HG03469 (cell line): ENCODE data around the gene UNG.

Experiments
- ATAC-seq: cut with Tn5 transposase; IDR thresholded peaks from one replicate; pipeline ENCODE4 v1.9.1; 2021; ENCODE audit warnings: mild to moderate bottlenecking, moderate library complexity, moderate number of reproducible peaks; ENCODE audit not compliant: unreplicated experiment

Gene UNG

DNA sequence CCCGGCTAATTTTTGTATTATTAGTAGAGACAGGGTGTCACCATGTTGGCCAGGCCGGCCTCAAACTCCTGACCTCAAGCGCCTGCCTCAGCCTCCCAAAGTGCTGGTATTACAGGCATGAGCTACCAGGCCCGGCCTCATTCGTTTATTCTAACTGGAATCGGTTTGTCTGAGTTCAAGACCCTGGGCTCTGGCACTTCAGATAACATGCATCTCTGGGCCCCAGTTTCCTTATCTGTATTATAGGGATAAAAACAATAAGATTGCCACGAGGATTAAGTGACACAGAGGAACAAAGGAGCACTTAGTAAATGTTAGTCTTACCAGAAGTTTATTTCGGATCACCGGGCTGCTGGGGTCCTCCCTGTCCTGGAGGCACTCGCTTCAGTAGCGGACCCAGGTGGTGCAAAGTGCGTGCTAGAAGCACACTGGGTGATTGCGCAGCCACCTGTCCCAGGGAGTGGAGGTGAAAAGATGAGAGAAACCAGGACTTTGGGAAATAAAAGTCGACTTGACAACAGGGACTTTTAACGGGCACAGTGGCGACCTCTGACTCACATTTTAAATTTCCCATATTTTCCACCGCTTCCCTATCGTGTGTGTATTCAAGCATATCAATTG is 56.5 kb downstream of the UNG start:
- no peak for ATAC-seq

DNA sequence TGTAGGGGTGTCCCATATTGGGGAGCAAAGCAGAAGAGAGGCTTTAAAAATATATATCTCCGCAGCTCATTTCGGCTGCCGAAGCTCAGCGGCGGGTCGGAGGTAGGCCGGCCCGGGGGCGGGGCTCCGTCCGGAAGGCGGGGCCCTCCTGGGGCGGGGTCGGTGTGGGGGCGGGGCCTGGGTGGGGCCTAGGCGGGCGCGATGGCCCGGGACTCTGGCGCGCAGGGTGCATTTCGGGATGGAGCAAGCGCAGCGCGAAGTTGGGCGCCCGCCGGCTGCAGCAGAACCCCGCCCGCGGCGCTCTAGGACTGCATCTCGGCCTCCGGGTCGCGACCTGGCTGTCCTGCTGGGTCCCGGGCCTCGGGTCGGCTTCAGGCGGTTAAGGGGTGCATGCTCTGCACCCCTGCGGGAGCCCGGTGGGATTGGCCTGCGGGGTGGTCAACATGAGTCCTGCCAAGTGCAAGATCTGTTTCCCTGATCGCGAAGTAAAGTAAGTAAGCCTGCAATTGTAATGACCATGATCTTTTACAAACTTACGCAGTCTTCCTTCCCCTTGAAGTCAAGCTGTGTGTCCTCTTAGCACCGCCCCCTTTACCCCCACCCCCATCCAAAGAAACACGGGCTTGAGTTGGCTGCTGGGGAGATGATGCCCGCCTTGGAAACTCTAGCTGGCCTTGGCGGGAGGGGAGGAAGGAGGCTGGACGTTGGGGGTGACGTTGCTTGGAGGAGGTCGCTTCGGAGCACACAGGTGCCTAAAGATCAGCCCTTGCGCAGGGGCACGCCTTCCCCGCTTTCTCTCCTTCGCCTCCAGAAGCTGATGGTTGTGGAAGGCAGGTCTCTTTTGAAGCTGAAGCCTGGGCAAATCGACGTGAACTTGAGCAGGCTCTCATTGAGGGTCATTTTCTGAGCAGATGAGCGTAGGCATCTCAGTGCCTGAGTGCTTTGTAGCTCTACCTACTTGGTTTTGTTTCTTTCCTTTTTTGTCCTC is 57.3 kb downstream of the UNG start:
- ATAC-seq: no peak

DNA sequence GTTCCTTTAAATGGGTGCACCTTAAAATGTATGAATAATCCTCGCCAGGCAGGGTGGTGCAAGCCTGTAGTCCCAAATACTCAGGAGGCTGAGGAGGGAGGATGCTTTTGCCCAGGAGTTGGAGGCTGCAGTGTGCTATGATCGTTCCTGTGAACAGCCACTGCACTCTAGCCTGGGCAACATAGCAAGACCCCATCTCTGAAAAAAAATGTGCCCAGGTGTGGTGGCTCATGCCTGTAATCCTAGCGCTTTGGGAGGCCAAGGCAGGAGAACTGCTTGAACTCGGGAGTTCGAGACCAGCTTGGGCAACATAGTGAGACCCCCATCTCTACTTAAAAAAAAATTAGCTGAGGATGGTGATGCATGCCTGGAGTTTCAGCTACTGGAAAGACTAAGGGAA is 58.6 kb downstream of the UNG start:
- no peak for ATAC-seq

DNA sequence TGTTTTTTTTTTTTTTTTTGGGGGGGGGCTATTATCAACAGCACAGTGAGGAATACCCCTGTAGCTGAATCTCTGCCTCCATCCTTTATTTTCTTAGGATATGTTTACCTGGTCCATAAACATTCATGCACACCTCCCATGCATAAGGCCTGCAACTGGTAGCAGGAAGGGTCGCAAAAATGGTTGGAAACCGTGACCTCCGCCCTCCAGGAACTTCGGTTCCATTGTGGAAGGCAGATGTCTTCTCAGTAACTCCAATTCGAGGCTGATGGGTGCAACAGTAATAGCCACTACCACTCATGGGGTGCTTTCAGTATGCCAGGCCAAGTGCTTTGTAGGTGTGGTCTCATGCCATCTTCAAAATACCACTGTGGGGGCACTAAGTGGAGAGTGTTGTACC is 59.2 kb downstream of the UNG start:
- ATAC-seq: no peak

DNA sequence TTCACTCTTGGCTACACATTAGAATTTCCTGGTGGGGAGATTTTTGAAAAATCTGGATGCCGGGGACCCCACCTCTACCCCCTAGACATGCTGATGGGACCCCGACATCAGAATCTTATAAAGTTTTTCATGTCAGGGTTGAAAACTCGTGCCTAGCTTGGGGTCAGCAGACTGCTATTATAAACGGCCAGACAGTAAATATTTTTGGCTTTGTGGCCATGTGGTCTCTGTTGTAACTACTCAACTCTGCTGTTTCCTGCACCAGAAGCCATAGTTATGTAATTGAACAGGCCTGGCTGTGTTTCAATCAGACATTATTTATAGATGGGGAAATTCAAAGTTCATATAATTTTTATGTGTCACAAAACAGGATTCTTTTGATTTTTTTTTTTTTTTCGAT is 60.6 kb downstream of the UNG start:
- no peak for ATAC-seq

DNA sequence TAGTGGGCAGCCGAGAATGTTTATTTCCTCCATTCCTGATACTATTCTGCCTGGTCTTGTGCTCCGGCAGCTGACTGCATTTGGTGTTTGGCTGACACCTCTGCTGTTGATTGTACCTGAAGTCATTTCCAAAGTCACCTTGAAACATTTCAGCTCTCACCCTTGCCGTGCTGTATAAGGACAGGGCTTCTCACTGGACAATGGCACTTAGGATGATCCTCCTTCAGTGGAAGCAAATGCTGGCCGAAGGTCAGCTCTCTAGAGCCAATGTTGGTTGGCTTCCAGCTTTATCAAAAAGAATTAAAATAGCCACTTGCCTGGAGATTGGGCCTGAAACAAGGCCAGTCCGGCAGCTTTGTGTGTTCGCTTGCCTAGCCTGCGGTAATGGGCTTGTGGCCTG is 63.0 kb downstream of the UNG start:
- no peak for ATAC-seq
